ENCODE measurements around the gene NCK1.
"Not testable (repeated sequence)": the region's sequence is repeated elsewhere in the genome, so short reads cannot be mapped to it uniquely, and the experiment has no call there.

The NCK1 gene

GRCh38 chr3:136984837-136985236, 122.8 kb downstream of the NCK1 start:
- no peak for DNase-seq

- not testable (repeated sequence) for DNase-seq
Measured at GRCh38 chr3:136987398-136987980, 125.5 kb downstream of the NCK1 start.

- no peak for DNase-seq
Measured at GRCh38 chr3:136988651-136989050, 126.6 kb downstream of the NCK1 start.

- DNase-seq = no peak
Measured at GRCh38 chr3:136989781-136990524, 127.9 kb downstream of the NCK1 start.

- DNase-seq = no peak
Measured at GRCh38 chr3:136990826-136991225, 128.8 kb downstream of the NCK1 start.

- no peak for DNase-seq
Measured at GRCh38 chr3:136992115-136992514, 130.1 kb downstream of the NCK1 start.

- peak in 42 of 56 donors; percentile 2 to 63 (median 18) for DNase-seq
Measured at GRCh38 chr3:136994772-136995516, 132.9 kb downstream of the NCK1 start.

GRCh38 chr3:136995652-136996051, 133.6 kb downstream of the NCK1 start:
- no peak for DNase-seq
